ENCODE measurements around the gene COLGALT1.

Gene COLGALT1

GRCh38 chr19:17629760-17630159 lies 74.3 kb downstream of the COLGALT1 start:
- H3K9me2 ChIP-seq (replicated peaks; ENCODE audit: control insufficient read depth, low read length) = no peaks in the 10 kb centered on the region; the same call in 1 of the 2 replicates
- H3K4me3 ChIP-seq (ENCODE audit: low read length) = no peak overlapping the region
- no peaks in the 10 kb centered on the region for H3F3A ChIP-seq (ENCODE audit: control insufficient read depth, insufficient read depth)
- H3K9me3 ChIP-seq (ENCODE audit: control insufficient read depth, insufficient read depth, low read length) = no peaks in the 10 kb centered on the region
- TF ChIP-seq CTCF (IDR thresholded peaks at IDR 0.05; ENCODE audit: low read depth, low read length, poor library complexity, severe bottlenecking) = no peak
- no peak for TF ChIP-seq EZH2phosphoT487 (IDR thresholded peaks at IDR 0.05; ENCODE audit: borderline replicate concordance, low read length)
- H3K4me2 ChIP-seq (ENCODE audit: low read length) = no peak overlapping the region
- no peaks in the 10 kb centered on the region for H3K79me2 ChIP-seq (ENCODE audit: control insufficient read depth, low read length)
- H3K36me3 ChIP-seq (ENCODE audit: control insufficient read depth, low read length) = no peaks in the 10 kb centered on the region
- H3K27me3 ChIP-seq (ENCODE audit: control insufficient read depth, low read length) = 0 out of 2 replicates have a peak, but pooled peaks cover 2% of the 10 kb centered on the region
- H3K4me1 ChIP-seq (ENCODE audit: control insufficient read depth, low read length) = no peaks in the 10 kb centered on the region
- no peak overlapping the region for H3K27ac ChIP-seq (ENCODE audit: low read depth, low read length)
- no peaks in the 10 kb centered on the region for H4K20me1 ChIP-seq (ENCODE audit: control insufficient read depth, insufficient read depth, low read depth, low read length)

GRCh38 chr19:17632577-17632976 lies 77.1 kb downstream of the COLGALT1 start:
- Histone ChIP-seq H3K79me2 (ENCODE audit: control insufficient read depth, low read length) (no peaks in the 10 kb centered on the region), H3K4me2 (ENCODE audit: low read length) (no peak overlapping the region), H3K27ac (ENCODE audit: low read depth, low read length) (no peak overlapping the region), H3K9me3 (ENCODE audit: control insufficient read depth, insufficient read depth, low read length) (no peaks in the 10 kb centered on the region), H3K4me1 (ENCODE audit: control insufficient read depth, low read length) (no peaks in the 10 kb centered on the region), H3F3A (ENCODE audit: control insufficient read depth, insufficient read depth) (no peaks in the 10 kb centered on the region), H3K36me3 (ENCODE audit: control insufficient read depth, low read length) (no peaks in the 10 kb centered on the region), H3K9me2 (replicated peaks; ENCODE audit: control insufficient read depth, low read length) (no peaks in the 10 kb centered on the region; the same call in 1 of the 2 replicates), H4K20me1 (ENCODE audit: control insufficient read depth, insufficient read depth, low read depth, low read length) (no peaks in the 10 kb centered on the region), H3K27me3 (ENCODE audit: control insufficient read depth, low read length) (0 out of 2 replicates have a peak, but pooled peaks cover 2% of the 10 kb centered on the region), H3K4me3 (ENCODE audit: low read length) (no peak overlapping the region)
- TF ChIP-seq CTCF (IDR thresholded peaks at IDR 0.05; ENCODE audit: low read depth, low read length, poor library complexity, severe bottlenecking) = no peak
- TF ChIP-seq EZH2phosphoT487 (IDR thresholded peaks at IDR 0.05; ENCODE audit: borderline replicate concordance, low read length) = no peak
